Esophagus mucosa (tissue), 1 donor: ENCODE data around the gene AMBP. TPM values are rescaled to one million over a fixed set of nuclear protein-coding genes. Genes with fewer than 3 reads are reported as not detected.

ENCODE experiments used
- ATAC-seq: fragments of 200-7000 bp; cut with Tn5 transposase; one replicate; pipeline ENCODE4 v1.9.1; 2020
- total RNA-seq: library from RNA; stranded (reverse); gene quantifications from one replicate; pipeline ENCODE4 v1.2.4, GENCODE V29; 2023
- donor health status: DM: yes; HTN: yes; CAD: no.

AMBP gene
- total RNA-seq, 1 donor from 2014 or later = 0.44 TPM

DNA sequence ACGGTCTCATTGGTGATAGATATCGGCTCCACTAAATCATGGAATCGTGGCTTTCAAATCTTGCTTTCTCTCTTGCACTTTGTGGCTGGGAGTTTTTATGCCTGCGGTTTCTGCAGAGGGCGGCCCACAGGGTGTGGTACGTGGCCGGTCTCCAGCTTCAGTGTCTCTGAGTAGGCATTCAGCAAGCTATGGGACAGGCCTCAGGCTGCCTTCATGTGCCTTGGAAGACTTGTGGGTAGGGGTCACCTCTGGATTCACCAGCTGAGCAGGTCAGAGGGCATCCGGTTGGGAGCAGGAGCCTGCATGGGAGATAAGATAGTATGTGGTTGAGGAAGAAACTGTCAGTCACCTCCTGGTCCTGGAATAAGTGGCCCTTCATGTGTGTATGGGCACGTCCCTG, 47.7 kb downstream of the AMBP start:
- ATAC-seq = no peak

- no peak for ATAC-seq
Observed at GRCh38 chr9:114029311-114030170, 48.6 kb downstream of the AMBP start.

GRCh38 chr9:114028646-114029045, 49.5 kb downstream of the AMBP start:
- no peak for ATAC-seq

DNA sequence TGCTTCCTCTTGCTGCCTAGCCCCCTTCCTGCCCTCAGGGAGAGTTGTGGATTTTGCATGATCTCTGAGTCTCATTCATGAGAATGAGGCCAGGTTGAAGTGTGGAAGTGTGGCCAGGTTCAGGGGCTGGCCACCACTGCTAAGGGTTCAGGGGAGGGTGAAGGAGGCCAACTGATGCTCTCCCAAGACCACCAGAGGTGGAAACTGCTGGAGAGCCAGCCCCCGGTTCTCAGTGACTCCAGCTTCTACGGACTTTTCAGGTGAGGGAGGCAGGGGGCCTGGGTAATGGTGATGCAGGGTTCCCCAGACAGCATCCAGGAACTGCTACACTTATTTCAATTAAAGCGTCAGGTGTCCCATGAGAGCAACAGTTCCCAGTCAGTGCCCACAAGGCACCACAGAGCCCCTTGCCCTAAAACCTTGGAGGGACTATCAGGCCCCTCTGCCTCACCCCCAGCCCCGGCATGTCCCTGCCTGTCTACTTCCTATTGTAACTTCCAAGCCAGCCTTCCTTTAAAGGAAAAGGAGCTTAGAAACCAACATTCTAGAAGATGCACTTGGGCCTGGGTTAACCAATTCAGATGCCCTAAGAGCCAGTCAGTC, 50.1 kb downstream of the AMBP start:
- no peak for ATAC-seq

- ATAC-seq = no peak
Observed at GRCh38 chr9:114027159-114027862, 50.8 kb downstream of the AMBP start.

DNA sequence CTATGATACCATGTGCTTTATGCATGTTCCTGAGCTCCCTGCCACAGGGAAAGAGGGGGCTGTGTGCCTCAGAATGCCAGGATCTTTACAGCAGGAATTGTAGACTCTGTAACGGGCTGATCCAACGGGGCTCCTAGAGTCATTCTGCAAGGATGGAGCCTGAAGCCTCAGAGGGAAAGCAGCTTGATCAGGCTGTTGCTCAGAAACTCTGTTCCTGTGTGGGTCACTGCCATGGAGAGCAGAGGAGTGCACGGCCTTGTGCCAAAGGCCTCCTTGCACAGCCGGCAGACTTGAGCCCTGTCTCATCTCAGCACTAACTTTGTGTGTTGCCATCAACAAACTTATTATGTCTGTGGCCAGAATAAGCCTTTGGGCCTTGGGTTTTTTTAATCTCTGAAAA, 51.8 kb downstream of the AMBP start:
- no peak for ATAC-seq

- ATAC-seq = no peak
Observed at GRCh38 chr9:114025760-114026159, 52.3 kb downstream of the AMBP start.

- no peak for ATAC-seq
Observed at GRCh38 chr9:114025196-114025753, 52.8 kb downstream of the AMBP start.

GRCh38 chr9:114023961-114024360, 54.1 kb downstream of the AMBP start:
- ATAC-seq = no peak

GRCh38 chr9:114021578-114021977, 56.5 kb downstream of the AMBP start:
- no peak for ATAC-seq

- no peak for ATAC-seq
Observed at GRCh38 chr9:114017741-114018715, 60.1 kb downstream of the AMBP start.

DNA sequence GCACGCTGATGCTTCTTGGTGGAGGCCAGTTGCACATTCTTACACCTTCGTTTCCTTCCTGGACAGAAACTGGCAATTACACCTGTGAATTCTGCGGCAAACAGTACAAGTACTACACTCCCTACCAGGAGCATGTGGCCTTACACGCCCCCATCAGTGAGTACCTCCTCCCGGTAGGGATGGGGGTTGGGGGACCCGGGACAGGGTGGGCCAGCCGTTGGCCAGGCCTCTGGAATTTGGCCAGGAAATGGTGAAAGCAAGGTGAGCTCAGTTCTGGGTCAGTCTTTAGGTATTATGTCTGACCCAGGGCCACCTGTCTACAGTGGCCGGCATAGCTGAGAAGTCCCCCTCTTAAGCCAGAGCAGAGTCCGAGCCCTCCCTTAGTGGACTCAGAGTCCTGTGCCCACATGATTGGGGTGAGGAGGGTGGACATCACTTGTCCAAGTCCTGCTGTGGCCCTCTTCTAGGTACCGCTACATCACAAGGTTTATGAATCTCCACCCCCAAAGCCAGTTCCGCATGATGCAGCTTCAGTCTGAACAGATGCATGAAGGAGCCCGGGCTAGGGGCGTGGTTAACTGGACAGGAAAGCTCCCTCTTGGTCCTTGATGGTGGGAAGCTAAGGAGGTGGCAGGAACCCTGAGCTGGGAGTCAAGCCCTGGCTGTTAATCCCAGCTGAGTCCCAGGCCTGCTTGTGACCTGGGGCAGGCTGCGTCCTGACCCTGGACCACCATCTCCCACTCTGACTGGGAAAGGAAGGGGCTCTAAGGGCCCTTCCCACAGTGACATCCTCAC, 61.3 kb downstream of the AMBP start:
- ATAC-seq = no peak

DNA sequence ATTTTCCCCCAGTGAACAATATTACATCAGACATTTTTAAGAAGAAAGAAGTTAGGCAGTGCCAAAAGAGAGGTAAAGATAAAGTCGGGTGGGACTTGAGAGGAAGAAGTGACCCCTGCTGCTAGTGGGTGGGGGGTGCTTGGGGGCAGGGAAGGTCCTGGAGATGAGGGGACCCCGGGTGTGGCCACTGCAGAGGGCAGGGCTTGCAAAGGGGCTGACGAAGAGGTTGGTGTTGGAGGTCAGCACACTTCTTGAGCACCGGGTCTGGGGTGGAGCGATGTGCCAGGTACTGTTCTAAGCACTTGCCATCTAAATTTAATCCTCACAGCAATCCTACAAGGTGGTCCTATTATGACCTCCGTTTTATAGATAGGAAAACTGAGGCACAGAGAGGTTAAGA, 62.0 kb downstream of the AMBP start:
- ATAC-seq = no peak

DNA sequence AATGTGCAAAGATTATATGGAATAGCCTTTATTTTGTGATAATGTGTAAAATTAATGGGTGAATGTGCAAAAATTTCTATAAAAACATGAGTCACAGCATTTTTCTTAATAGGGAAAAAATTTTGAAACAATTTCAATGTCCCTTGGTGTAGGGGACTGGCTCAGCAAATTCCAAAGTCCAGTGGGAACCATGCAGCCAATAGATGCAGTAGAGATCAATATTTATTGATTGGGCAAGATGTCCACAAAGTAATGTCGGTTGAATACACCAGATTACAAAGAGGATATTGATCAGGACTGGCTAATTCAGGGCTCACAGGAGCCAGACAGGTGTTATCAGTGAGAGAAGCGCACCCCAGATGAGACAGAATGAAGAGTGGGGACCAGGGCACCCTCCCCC, 62.5 kb downstream of the AMBP start:
- no peak for ATAC-seq

GRCh38 chr9:114014044-114014443, 64.1 kb downstream of the AMBP start:
- no peak for ATAC-seq

- ATAC-seq = no peak
Observed at GRCh38 chr9:114012126-114012525, 66.0 kb downstream of the AMBP start.

- no peak for ATAC-seq
Observed at GRCh38 chr9:114011313-114011712, 66.8 kb downstream of the AMBP start.
